Amygdala (tissue), 56 donors: Measurements from ENCODE around the gene PTGS1.
"Not testable (repeated sequence)": the region's sequence is repeated elsewhere in the genome, so short reads cannot be mapped to it uniquely, and the experiment has no call there.

Source experiments
- DNase-seq, 56 donors: peaks; one replicate each; lab custom pipeline; 2025; lab: John Stamatoyannopoulos, UW

Gene PTGS1

GRCh38 chr9:122346478-122347347 is 24.1 kb upstream of the PTGS1 start:
- peak in 5 of 56 donors; percentile 16 to 38 (median 30) for DNase-seq

GRCh38 chr9:122347348-122348287 is 23.2 kb upstream of the PTGS1 start:
- no peak for DNase-seq

- no peak for DNase-seq
These were observed 22.5 kb upstream of the PTGS1 start for GRCh38 chr9:122348288-122348777.

GRCh38 chr9:122348791-122349190 is 22.0 kb upstream of the PTGS1 start:
- no peak for DNase-seq

- no peak for DNase-seq
These were observed 21.6 kb upstream of the PTGS1 start for GRCh38 chr9:122349201-122349600.

- peak; percentile 28 to 87 (median 72) for DNase-seq
These were observed 20.1 kb upstream of the PTGS1 start for GRCh38 chr9:122350577-122351355.

GRCh38 chr9:122354536-122355199 is 16.2 kb upstream of the PTGS1 start:
- DNase-seq: peak in 8 of 56 donors; percentile 9 to 45 (median 16)

GRCh38 chr9:122355336-122355875 is 15.4 kb upstream of the PTGS1 start:
- no peak for DNase-seq

GRCh38 chr9:122356627-122357026 is 14.2 kb upstream of the PTGS1 start:
- DNase-seq: no peak

- DNase-seq: no peak
These were observed 9.9 kb upstream of the PTGS1 start for GRCh38 chr9:122360891-122361290.

GRCh38 chr9:122363131-122363530 is 7.7 kb upstream of the PTGS1 start:
- DNase-seq: not testable (repeated sequence)

GRCh38 chr9:122364117-122364782 is 6.6 kb upstream of the PTGS1 start:
- DNase-seq: no peak

GRCh38 chr9:122364783-122365150 is 6.1 kb upstream of the PTGS1 start:
- no peak for DNase-seq

GRCh38 chr9:122366074-122366660 is 4.7 kb upstream of the PTGS1 start:
- no peak for DNase-seq

GRCh38 chr9:122367065-122367464 is 3.8 kb upstream of the PTGS1 start:
- DNase-seq: no peak

- no peak for DNase-seq
These were observed 2.9 kb upstream of the PTGS1 start for GRCh38 chr9:122367774-122368460.

GRCh38 chr9:122368642-122369041 is 2.2 kb upstream of the PTGS1 start:
- no peak for DNase-seq

GRCh38 chr9:122370303-122370702 is 521 bp upstream of the PTGS1 start:
- DNase-seq: peak in 1 of 56 donors; percentile 28
